Occipital lobe (tissue), 2 donors: ENCODE results near the gene C1orf53. TPM values are rescaled to one million over a fixed set of nuclear protein-coding genes. Genes with fewer than 3 reads are reported as not detected.
"Not testable (repeated sequence)": the region's sequence is repeated elsewhere in the genome, so short reads cannot be mapped to it uniquely, and the experiment has no call there.

Experiments
- DNase-seq: peaks from one replicate; lab custom pipeline; 2025; lab: John Stamatoyannopoulos, UW
- total RNA-seq: library from RNA; depleted of rRNA; stranded (reverse); fragments of >200 nt; gene quantifications from one replicate; pipeline ENCODE4 v1.2.3, GENCODE V29; 2014

Gene C1orf53
- total RNA-seq, 1 donor from 2014 or later = not detected

GRCh38 chr1:197920414-197921117 lies 18.1 kb downstream of the C1orf53 start:
- no peak for DNase-seq

DNA sequence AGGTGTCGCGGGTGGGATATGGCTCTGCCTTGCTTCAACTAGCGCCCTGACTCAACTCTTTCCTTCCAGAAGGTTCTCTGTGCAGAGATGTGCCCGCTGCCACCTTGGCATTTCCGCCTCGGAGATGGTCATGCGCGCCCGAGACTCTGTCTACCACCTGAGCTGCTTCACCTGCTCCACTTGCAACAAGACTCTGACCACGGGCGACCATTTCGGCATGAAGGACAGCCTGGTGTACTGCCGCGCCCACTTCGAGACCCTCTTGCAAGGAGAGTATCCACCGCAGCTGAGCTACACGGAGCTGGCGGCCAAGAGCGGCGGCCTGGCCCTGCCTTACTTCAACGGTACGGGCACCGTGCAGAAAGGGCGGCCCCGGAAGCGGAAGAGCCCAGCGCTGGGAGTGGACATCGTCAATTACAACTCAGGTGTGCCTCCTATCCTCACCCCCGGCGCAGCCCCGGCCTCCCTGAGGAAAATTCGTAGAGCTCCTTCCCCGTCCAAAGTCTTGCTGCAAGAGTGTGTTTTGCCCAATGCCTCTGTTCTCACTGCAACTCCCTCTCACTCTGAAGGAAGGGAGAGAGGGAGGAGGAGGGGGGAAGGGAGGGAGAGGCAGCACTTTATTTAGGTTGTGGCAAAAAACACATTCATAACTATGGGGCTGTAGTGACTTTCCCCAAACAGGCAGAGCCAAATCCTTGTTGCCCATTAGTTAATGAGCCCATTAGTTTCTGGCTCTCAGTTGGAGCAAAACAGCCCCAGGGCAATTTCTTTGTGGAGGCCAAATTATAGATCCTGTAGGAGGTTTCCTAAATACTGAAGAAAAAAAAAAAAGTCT lies 19.0 kb downstream of the C1orf53 start:
- DNase-seq = no peak

DNA sequence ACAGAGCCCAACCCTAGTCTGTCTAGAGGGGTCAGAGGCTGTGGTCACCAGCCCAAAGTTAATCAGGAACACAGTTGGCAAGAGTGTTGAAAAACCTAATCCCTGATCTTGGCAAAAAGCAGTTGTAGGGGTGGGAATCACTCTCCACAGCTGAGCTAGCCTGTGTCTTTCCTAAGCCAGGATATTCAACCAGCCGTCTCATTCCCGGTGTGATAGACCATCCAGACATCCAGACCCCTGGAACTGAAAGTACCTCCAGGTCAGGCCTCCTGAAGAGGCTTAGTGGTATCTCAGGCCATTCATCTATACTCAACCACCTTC lies 19.6 kb downstream of the C1orf53 start:
- DNase-seq = no peak

- DNase-seq = no peak
Measured at GRCh38 chr1:197923038-197923437, 20.6 kb downstream of the C1orf53 start.

GRCh38 chr1:197924516-197925123 lies 22.2 kb downstream of the C1orf53 start:
- DNase-seq = no peak

DNA sequence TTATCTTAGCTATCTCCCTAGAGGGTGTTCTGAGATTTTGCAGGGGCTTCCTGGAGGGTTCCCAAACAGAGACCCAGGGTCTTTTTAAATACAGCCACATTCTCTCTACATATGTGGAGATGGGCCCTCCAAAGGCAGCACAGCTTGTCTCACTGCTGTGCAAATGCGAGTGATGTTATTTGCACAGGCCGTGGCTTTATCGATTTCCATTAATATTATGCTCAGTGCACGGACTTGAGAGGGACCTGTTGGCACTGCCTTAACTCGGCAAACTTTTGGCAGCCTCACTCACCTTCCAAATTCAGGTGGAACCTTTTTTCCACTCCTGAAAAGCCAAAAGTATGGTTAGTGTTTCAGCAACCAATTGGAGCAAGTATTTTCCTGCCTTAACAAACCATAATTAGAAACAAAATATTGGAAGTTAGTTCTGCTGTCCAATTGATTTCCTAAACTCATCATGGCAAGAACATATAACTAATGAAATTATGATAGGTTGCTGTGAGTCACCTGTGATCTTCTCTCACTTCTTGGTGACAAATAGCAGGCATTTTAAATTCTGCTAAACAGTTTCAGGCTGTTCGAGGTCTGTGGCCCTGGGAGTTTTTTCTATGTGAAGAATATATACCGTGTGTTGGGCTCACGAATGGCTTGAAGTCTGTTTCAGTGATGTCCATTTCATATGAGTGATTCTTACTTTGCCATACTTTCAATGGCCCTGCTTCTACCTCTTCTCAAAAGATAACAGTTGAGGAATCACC lies 25.7 kb downstream of the C1orf53 start:
- DNase-seq = no peak

DNA sequence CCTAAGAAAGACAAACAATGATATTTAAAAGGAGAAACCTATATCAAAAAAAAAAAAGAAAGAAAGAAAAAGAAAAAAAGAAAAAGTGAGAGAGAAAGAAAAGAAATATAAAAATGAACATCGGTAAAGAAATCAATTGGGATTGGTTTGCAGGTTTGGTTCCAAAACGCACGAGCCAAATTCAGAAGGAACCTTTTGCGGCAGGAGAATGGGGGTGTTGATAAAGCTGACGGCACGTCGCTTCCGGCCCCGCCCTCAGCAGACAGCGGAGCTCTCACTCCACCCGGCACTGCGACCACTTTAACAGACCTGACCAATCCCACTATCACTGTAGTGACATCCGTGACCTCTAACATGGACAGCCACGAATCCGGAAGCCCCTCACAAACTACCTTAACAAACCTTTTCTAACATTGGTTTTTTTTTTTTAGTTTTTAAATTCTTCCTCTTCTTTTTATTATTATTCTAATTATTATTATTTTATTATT lies 26.5 kb downstream of the C1orf53 start:
- DNase-seq = no peak

- no peak for DNase-seq
Measured at GRCh38 chr1:197933016-197933415, 30.6 kb downstream of the C1orf53 start.

DNA sequence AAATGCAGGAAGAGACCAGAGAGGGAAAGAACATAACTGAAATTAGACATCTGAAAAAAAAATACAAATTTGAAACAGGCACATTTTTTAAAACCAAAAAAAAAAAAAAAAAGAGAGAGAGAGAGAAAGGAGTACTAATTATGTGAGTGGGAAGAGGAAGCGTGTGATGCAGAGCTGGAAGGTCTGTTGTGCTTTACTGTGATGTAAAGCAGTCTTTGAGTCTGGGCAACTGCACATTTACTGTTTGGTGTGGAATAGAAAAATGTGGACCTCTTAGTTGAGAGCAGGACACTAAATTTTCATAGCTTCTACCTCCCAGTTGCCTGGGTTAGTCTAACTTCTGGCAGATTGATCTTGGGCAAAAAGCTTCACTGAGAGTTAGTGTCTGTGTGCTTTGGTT lies 31.2 kb downstream of the C1orf53 start:
- no peak for DNase-seq

DNA sequence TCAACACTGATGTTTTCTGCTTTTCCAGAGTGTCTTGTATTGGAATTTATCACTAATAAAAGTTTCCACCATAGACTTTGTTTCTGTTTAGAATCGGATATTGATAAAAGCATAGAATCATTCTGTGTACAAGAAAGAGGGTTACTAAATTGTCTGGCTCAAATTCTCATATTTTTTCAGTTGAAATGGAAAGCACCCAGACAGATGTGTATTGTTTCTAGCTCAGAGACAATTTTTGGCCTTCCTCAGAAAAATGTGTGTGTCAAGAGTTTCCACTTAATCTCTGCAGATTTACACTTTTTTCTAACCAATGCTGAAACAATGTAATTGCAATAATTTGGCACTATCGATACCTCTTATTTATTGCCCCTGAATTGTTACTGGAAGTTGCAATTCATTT lies 35.0 kb downstream of the C1orf53 start:
- no peak for DNase-seq

- DNase-seq = no peak
Measured at GRCh38 chr1:197937892-197938291, 35.5 kb downstream of the C1orf53 start.

DNA sequence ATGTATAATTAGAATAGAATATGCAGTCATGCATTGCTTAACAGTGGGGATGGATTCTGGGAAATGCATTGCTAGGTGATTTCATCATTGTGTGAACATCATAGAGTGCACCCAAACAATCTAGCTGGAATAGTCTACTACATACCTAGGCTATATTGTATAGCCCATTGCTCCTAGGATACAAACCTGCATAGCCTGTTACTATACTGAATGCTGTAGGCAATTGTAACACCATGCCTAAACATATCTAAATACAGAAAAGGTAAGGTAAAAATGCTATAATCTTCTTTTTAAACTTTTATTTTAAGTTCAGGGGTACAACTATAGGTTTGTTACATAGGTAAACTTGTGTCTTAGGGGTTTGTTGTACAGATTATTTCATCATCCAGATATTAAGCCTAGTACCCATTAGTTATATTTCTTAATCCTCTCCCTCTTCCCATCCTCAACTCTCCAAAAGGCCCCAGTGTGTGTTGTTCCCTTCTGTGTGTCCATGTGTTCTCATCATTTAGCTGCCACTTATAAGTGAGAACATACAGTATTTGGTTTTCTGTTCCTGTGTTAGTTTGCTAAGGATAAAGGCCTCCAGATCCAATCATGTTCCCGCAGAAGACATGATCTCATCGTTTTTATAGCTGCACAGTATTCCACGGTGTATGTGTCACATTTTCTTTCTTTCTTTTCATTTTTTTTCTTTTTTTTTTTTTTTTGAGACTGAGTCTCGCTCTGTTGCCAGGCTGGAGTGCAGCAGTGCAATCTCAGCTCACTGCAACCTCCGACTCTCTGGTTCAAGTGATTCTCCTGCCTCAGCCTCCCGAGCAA lies 36.9 kb downstream of the C1orf53 start:
- DNase-seq = not testable (repeated sequence)

DNA sequence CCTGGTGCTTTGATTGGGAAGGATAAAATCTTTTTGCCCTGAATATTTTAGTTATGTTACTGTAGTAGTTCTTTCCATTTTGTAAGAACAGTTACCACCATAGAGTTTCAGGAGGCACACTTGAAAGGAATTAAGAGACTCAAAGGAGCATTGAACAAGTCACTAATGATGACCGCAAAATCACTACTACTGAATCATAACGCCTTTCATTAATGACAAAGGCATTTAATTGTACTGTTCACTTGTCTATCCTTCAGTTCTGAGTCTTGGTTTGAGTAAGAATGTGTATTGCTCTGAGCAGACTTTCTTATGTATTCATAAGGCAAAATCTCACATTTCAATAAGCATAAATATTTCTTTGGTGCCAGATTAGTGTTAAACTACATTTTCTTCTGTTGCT lies 39.6 kb downstream of the C1orf53 start:
- DNase-seq = no peak

DNA sequence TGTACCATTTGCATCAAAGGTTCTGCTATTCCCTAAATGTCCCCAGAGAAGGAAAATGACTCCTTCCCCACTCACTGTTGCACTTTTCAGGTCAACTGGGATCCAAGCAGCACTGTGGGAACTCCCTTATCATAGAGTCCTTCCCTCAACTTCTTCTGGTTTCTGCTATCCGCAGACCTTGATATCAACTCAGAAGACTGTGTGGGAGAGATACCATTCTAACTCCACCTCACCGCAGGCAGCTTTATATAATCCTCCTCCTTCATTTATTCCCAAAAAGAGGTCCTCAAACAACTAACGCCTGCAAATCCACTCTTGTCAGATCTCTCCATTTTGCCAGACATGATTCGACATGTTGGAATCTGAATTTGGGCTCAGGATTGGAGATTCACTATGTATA lies 42.1 kb downstream of the C1orf53 start:
- no peak for DNase-seq

DNA sequence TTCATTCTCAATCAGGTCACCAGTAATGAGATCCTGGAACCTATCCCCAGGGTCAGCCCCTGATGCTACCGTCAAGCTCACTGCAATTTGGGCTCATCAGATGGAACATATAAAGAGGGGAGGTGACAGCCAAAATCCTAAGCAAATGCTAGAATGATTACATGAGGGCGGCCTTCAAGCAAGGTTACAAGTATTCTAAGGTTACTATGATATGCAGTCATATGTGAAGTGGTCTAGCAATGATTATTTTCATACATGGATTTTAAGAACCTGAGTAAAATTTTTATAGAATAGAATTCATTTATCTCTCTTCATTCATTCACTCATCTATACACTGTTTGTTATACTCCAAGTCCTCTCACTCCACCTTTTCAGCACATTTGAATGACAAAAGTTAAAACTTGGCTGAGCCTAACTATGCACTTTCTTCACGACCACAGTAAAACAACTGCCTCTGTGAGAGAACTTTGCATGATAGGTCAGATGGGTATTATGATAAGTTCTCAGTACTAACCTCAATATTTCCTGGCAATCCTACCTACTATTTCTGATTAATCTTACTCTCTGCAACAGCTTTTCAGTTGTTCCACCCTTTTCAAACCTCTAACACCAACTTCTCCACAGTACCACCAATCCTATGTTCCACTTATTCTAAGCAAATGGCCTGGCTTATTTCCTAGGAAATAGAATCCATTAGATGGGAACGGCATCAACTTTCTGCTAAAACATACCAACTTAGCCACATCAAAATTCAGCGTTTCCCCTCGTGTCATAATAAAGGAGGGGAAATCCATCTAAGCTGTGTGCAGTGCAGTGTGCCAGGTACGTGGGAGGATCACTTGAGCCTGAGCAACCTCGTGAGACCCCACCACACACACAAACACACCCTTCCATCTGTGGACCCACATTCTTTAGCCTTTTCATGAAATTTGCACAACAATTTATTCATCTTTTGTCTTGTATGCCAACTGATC lies 46.8 kb downstream of the C1orf53 start:
- DNase-seq = no peak

DNA sequence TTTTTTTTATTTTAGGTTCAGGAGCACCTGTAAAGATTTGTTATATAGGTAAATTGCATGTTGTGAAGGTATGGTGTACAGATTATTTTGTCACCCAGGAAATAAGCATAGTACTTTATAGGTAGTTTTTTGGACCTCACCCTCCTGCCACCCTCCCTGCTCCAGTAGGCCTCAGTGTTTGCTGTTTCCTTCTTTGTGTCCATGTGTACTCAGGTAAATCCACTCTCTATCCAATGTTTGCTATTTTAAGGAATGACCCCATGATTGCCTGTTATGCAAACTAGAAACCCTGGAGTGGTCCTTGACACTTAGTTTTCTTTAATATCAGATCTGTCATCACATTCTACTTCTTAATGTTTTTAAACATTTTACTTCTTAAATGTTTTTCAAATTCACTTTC lies 48.7 kb downstream of the C1orf53 start:
- DNase-seq = no peak

DNA sequence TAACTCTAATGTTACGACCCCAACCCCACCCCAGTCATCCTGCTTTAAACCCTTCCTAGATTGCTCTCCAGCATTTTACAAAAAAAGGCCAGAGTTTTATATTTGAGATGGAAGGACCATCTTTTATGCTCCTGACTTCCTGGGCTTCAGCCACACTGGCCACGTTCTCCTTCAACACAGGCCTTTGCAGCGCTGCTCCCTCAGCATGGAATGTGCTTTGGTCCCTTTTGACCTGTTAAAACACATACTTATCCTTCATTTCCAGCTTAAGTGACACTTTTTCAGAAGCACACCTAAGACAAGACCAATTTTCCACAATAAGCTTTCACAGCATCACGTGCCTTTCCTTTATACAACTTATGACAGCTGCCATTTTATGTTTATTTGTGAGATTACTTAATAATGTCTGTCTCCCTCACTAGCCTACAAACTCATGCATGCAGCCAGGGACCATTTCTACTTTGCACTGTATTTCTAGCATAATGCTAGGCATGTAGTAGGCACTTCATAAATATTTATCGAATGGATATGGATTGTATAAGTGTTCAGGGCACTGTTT lies 49.3 kb downstream of the C1orf53 start:
- DNase-seq = no peak

GRCh38 chr1:197953472-197953871 lies 51.0 kb downstream of the C1orf53 start:
- not testable (repeated sequence) for DNase-seq

GRCh38 chr1:197954718-197955418 lies 52.4 kb downstream of the C1orf53 start:
- DNase-seq = no peak
